B cell (primary cell): ENCODE results near the gene IFI30. TPM values are rescaled to one million over a fixed set of nuclear protein-coding genes. Genes with fewer than 3 reads are reported as not detected.

Source experiments
- ATAC-seq: fragments of 200-7000 bp; cut with Tn5 transposase; one replicate; pipeline ENCODE4 v1.10.0; 2021; ENCODE audit warnings: low read depth, mild to moderate bottlenecking, moderate number of reproducible peaks, moderate library complexity
- CTCF ChIA-PET: fragments of 350-600 bp; sonication (Branson Sonifier 250); formaldehyde crosslinking; loops from one replicate; lab custom pipeline; 2021; ENCODE audit warnings: antibody characterized with exemption, inconsistent platforms; lab: Charles Lee
- POLR2A ChIA-PET: fragments of 350-600 bp; sonication (Branson Sonifier 250); formaldehyde crosslinking; loops from one replicate; lab custom pipeline; 2021; ENCODE audit warnings: antibody characterized with exemption; lab: Charles Lee
- DNase-seq: peaks from one replicate; pipeline ENCODE4 v3.0.0; 2013
- H2AFZ ChIP-seq: 2 replicates; pipeline ENCODE4 v1.6.1; 2012; ENCODE audit warnings: mild to moderate bottlenecking, low read depth, low read length; ENCODE audit not compliant: insufficient read depth, poor library complexity, severe bottlenecking
- H3K27ac ChIP-seq, 2 donors: 1 replicate in 1 of 2; 2 replicates in 1 of 2; pipeline ENCODE4 v1.5.1; 2012 to 2013; ENCODE audit warnings: low read length in 2 of 2, mild to moderate bottlenecking in 2 of 2, moderate library complexity in 1 of 2
- H3K27me3 ChIP-seq, 4 experiments: fragments of 200-600 bp in 1 of 4; sonication (generic) in 1 of 4; replicated peaks in 1 of 4; 1 replicate in 2 of 4; 2 replicates in 2 of 4; pipeline versions ENCODE4 v1.6.1 to v1.7.0; 2013 to 2016; ENCODE audit warnings: low read length in 3 of 4, mild to moderate bottlenecking in 2 of 4, mixed read lengths in 1 of 4, moderate library complexity in 1 of 4; ENCODE audit not compliant: insufficient read depth in 4 of 4, control insufficient read depth in 3 of 4; ENCODE audit errors: control extremely low read depth in 1 of 4
- H3K36me3 ChIP-seq, 2 experiments: replicated peaks in 1 of 2; 1 replicate in 1 of 2; 2 replicates in 1 of 2; pipeline versions ENCODE4 v1.6.1 to v1.7.1; 2013; ENCODE audit warnings: low read length in 1 of 2; ENCODE audit not compliant: insufficient read depth in 2 of 2, control insufficient read depth in 1 of 2; ENCODE audit errors: control extremely low read depth in 1 of 2, extremely low read depth in 1 of 2
- H3K4me1 ChIP-seq, 2 donors: fragments of 200-600 bp in 1 of 2; sonication (generic) in 1 of 2; 1 replicate in 1 of 2; 2 replicates in 1 of 2; pipeline versions ENCODE4 v1.5.1 to v1.6.1; 2013 to 2017; ENCODE audit warnings: low read length in 2 of 2; ENCODE audit not compliant: control insufficient read depth in 2 of 2, insufficient read depth in 2 of 2
- H3K4me2 ChIP-seq: replicated peaks from 2 replicates; pipeline ENCODE3; 2012; ENCODE audit warnings: mild to moderate bottlenecking, low read depth, low read length; ENCODE audit not compliant: poor library complexity, severe bottlenecking
- H3K4me3 ChIP-seq, 5 experiments: fragments of 200-600 bp in 1 of 5; sonication (generic) in 1 of 5; 1 replicate in 3 of 5; 2 replicates in 2 of 5; pipeline versions ENCODE4 v1.5.1 to v1.7.0; 2011 to 2016; ENCODE audit warnings: low read length in 4 of 5, mild to moderate bottlenecking in 4 of 5, low read depth in 2 of 5, control low read depth in 1 of 5, moderate library complexity in 1 of 5; ENCODE audit not compliant: insufficient read depth in 1 of 5; ENCODE audit errors: control extremely low read depth in 1 of 5, extremely low read depth in 1 of 5
- H3K79me2 ChIP-seq: fragments of 200-600 bp; sonication (generic); one replicate; pipeline ENCODE4 v1.6.0; 2016; ENCODE audit warnings: low read length; ENCODE audit not compliant: control insufficient read depth, insufficient read depth
- H3K9ac ChIP-seq: fragments of 200-600 bp; sonication (generic); 2 replicates; pipeline ENCODE4 v1.6.1; 2017; ENCODE audit warnings: mild to moderate bottlenecking, low read length, moderate library complexity
- H3K9me3 ChIP-seq, 3 donors: one replicate each; pipeline versions ENCODE4 v1.6.1 to v1.7.1; 2013; ENCODE audit warnings: low read length in 2 of 3; ENCODE audit not compliant: control insufficient read depth in 2 of 3, insufficient read depth in 1 of 3; ENCODE audit errors: control extremely low read depth in 1 of 3
- H4K20me1 ChIP-seq: 2 replicates; pipeline ENCODE4 v1.6.0; 2012; ENCODE audit warnings: mild to moderate bottlenecking, low read length; ENCODE audit not compliant: insufficient read depth, control insufficient read depth, poor library complexity, severe bottlenecking
- H3K27ac Mint-ChIP-seq: one replicate; pipeline ENCODE4 v1.8.0; 2021; ENCODE audit warnings: mixed read lengths
- H3K27me3 Mint-ChIP-seq: one replicate; pipeline ENCODE4 v1.8.0; 2021; ENCODE audit warnings: mixed read lengths
- H3K4me1 Mint-ChIP-seq: one replicate; pipeline ENCODE4 v1.8.0; 2021; ENCODE audit warnings: mixed read lengths
- H3K4me3 Mint-ChIP-seq: one replicate; pipeline ENCODE4 v1.8.0; 2021; ENCODE audit warnings: mixed read lengths
- H3K9me3 Mint-ChIP-seq: one replicate; pipeline ENCODE4 v1.8.0; 2022; ENCODE audit warnings: mixed read lengths; ENCODE audit not compliant: insufficient read depth
- EZH2 ChIP-seq: IDR thresholded peaks from 2 replicates; pipeline ENCODE4 v1.6.1; 2012; ENCODE audit warnings: borderline replicate concordance, low read depth, mild to moderate bottlenecking, moderate library complexity, low read length; ENCODE audit not compliant: insufficient read depth, poor library complexity, severe bottlenecking
- WGBS: methylation state at CpG from one replicate; pipeline ENCODE4 v1.1.5; 2013; ENCODE audit warnings: missing lambda C conversion rate; ENCODE audit not compliant: insufficient coverage; 5-methylcytosine and 5-hydroxymethylcytosine counted together
- intact Hi-C: fragments of 100-400 bp; cut with micrococcal nuclease; formaldehyde crosslinking; loops from one replicate; pipeline ENCODE4 v1.10.0; 2022
- polyA plus RNA-seq: library from polyadenylated mRNA; depleted of rRNA; stranded (reverse); fragments of >200 nt; gene quantifications from 2 replicates; pipeline ENCODE4 v1.2.3, GENCODE V29; 2012
- total RNA-seq, 2 donors: library from RNA; stranded (reverse); fragments of 120-200 nt in 1 of 2; gene quantifications; 1 replicate in 1 of 2; 2 replicates in 1 of 2; pipeline versions ENCODE4 v1.2.3 to v1.2.4, GENCODE V29; 2013 to 2022
- TF ChIP-seq, protein P1 (sequence below): fragments of 200-600 bp; IDR thresholded peaks from one replicate; pipeline ENCODE4 v1.8.0; 2022; ENCODE audit warnings: antibody characterized with exemption, mild to moderate bottlenecking

IFI30 gene
- total and polyA plus RNA-seq, 2 donors (not counting 1 experiment from before 2014, with no cell fraction given), result 171 to 222 TPM

- DNase-seq, result no peak
- peaks cover 24 to 31% of the 10 kb centered on the region in 2 donors for H3K4me1 ChIP-seq
- TF ChIP-seq, protein P1, sequence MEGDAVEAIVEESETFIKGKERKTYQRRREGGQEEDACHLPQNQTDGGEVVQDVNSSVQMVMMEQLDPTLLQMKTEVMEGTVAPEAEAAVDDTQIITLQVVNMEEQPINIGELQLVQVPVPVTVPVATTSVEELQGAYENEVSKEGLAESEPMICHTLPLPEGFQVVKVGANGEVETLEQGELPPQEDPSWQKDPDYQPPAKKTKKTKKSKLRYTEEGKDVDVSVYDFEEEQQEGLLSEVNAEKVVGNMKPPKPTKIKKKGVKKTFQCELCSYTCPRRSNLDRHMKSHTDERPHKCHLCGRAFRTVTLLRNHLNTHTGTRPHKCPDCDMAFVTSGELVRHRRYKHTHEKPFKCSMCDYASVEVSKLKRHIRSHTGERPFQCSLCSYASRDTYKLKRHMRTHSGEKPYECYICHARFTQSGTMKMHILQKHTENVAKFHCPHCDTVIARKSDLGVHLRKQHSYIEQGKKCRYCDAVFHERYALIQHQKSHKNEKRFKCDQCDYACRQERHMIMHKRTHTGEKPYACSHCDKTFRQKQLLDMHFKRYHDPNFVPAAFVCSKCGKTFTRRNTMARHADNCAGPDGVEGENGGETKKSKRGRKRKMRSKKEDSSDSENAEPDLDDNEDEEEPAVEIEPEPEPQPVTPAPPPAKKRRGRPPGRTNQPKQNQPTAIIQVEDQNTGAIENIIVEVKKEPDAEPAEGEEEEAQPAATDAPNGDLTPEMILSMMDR, result no peak
- no peak for TF ChIP-seq EZH2
- H3K27me3 ChIP-seq, result no peaks in the 10 kb centered on the region
- H3K4me3 ChIP-seq, result no peak overlapping the region
- CTCF ChIA-PET, result interaction anchor here (1.1 to 2.4 kb wide), 4 partner anchors 14 to 221 kb away, joined by 3 to 5 read pairs (median 4); partner anchors contain the start of gene SSBP4
- no peak overlapping the region for H3K4me2 ChIP-seq
- Mint-ChIP-seq H3K4me3 (no peak overlapping the region), H3K9me3 (no peaks in the 10 kb centered on the region), H3K27ac (peak overlapping the region; percentile 41), H3K27me3 (no peaks in the 10 kb centered on the region), H3K4me1 (peaks cover 29% of the 10 kb centered on the region)
- H3K36me3 ChIP-seq, result peaks cover 0 to 30% of the 10 kb centered on the region in 2 experiments
- POLR2A ChIA-PET, result interaction anchor here (0.5 to 0.7 kb wide), 2 partner anchors 26 to 146 kb away, joined by 4 to 9 read pairs; no protein-coding TSS in a partner anchor
- 93% methylated on average over 5 of the region's 6 CpGs for WGBS
- intact Hi-C loops, result loop anchor here (10.0 kb wide), 1 partner anchor 444 kb away; the partner anchor contains the start of gene FCHO1
- no peak overlapping the region for H3K9ac ChIP-seq
- H3K27ac ChIP-seq, result no peak overlapping the region
- H3K9me3 ChIP-seq, result no peaks in the 10 kb centered on the region
- peaks cover 24% of the 10 kb centered on the region for H3K79me2 ChIP-seq
- ATAC-seq, result no peak
- no peaks in the 10 kb centered on the region for H4K20me1 ChIP-seq
- no peak overlapping the region for H2AFZ ChIP-seq
Measured at GRCh38 chr19:18198374-18198773, 24.8 kb downstream of the IFI30 start.

GRCh38 chr19:18202397-18202777 is 28.8 kb downstream of the IFI30 start:
- Histone ChIP-seq H3K4me1 (peaks cover 15 to 29% of the 10 kb centered on the region in 2 donors), H3K36me3 (peaks cover 0 to 21% of the 10 kb centered on the region in 2 experiments), H2AFZ (peak overlapping the region; percentile 67), H3K9ac (no peak overlapping the region), H4K20me1 (no peaks in the 10 kb centered on the region), H3K27ac (no peak overlapping the region), H3K4me3 (no peak overlapping the region), H3K4me2 (peak overlapping the region; percentile 85), H3K9me3 (no peaks in the 10 kb centered on the region), H3K27me3 (no peaks in the 10 kb centered on the region), H3K79me2 (peaks cover 26% of the 10 kb centered on the region)
- Mint-ChIP-seq H3K9me3 (no peaks in the 10 kb centered on the region), H3K4me3 (peak overlapping the region; percentile 79), H3K4me1 (peaks cover 28% of the 10 kb centered on the region), H3K27ac (no peak overlapping the region), H3K27me3 (no peaks in the 10 kb centered on the region)
- 91% methylated on average over 24 of the region's 24 CpGs for WGBS
- CTCF ChIA-PET, result interaction anchor here (0.8 to 11.5 kb wide), 3 partner anchors 9 to 50 kb away, joined by 3 to 152 read pairs (median 24); partner anchors contain the start of gene MPV17L2
- ATAC-seq, result no peak
- POLR2A ChIA-PET, result interaction anchor here (0.6 kb wide), 1 partner anchor 47 kb away, joined by 3 read pairs; no protein-coding TSS in a partner anchor
- TF ChIP-seq EZH2, result no peak
- TF ChIP-seq, protein P1, result no peak
- no peak for DNase-seq
- intact Hi-C loops, result loop anchor here (5.0 kb wide), 1 partner anchor 630 kb away; the partner anchor contains the start of gene UPF1
